ENCODE results near the gene HMMR.
"Not testable (repeated sequence)": the region's sequence is repeated elsewhere in the genome, so short reads cannot be mapped to it uniquely, and the experiment has no call there.

HMMR gene

GRCh38 chr5:163506726-163507125, 46.3 kb downstream of the HMMR start:
- DNase-seq, result no peak

- no peak for DNase-seq
Observed at GRCh38 chr5:163508753-163509152, 48.3 kb downstream of the HMMR start.

- no peak for DNase-seq
Observed at GRCh38 chr5:163509291-163509951, 49.0 kb downstream of the HMMR start.

- no peak for DNase-seq
Observed at GRCh38 chr5:163512526-163512925, 52.1 kb downstream of the HMMR start.

GRCh38 chr5:163525096-163525495, 64.7 kb downstream of the HMMR start:
- no peak for DNase-seq

GRCh38 chr5:163529698-163530097, 69.3 kb downstream of the HMMR start:
- no peak for DNase-seq

GRCh38 chr5:163531272-163531671, 70.8 kb downstream of the HMMR start:
- no peak for DNase-seq

- no peak for DNase-seq
Observed at GRCh38 chr5:163532171-163533084, 72.0 kb downstream of the HMMR start.

- no peak for DNase-seq
Observed at GRCh38 chr5:163533223-163533622, 72.8 kb downstream of the HMMR start.

- no peak for DNase-seq
Observed at GRCh38 chr5:163534492-163535094, 74.2 kb downstream of the HMMR start.

GRCh38 chr5:163535290-163535689, 74.9 kb downstream of the HMMR start:
- no peak for DNase-seq

GRCh38 chr5:163536442-163536841, 76.0 kb downstream of the HMMR start:
- DNase-seq, result not testable (repeated sequence)

- no peak for DNase-seq
Observed at GRCh38 chr5:163540696-163541095, 80.3 kb downstream of the HMMR start.
